ENCODE results near the gene RHOA.
A peak's percentile ranks its signal among the peaks of the same experiment; 100 is the strongest.
"Not testable (repeated sequence)": the region's sequence is repeated elsewhere in the genome, so short reads cannot be mapped to it uniquely, and the experiment has no call there.

RHOA gene

GRCh38 chr3:49358884-49359225 lies 52.9 kb downstream of the RHOA start:
- no peak for DNase-seq

GRCh38 chr3:49358217-49358883 lies 53.4 kb downstream of the RHOA start, which contains the start of gene GPX1:
Gene GPX1, minus strand, starts transcription at chr3:49358353. Its CDS starts 75 bp downstream, at chr3:49358278.
- DNase-seq, result peak; percentile 92 to 95

- peak in 1 of 2 experiments; percentile 21 for DNase-seq
Observed at GRCh38 chr3:49357443-49358216, 54.1 kb downstream of the RHOA start.

- DNase-seq, result peak in 1 of 2 experiments; percentile 24
Observed at GRCh38 chr3:49357095-49357442, 54.7 kb downstream of the RHOA start.

- DNase-seq, result no peak
Observed at GRCh38 chr3:49352890-49353421, 58.8 kb downstream of the RHOA start.

- DNase-seq, result no peak
Observed at GRCh38 chr3:49352281-49352680, 59.5 kb downstream of the RHOA start.

- no peak for DNase-seq
Observed at GRCh38 chr3:49351521-49352011, 60.2 kb downstream of the RHOA start.

GRCh38 chr3:49349348-49350114 lies 62.2 kb downstream of the RHOA start:
- DNase-seq, result no peak

GRCh38 chr3:49348361-49348760 lies 63.4 kb downstream of the RHOA start:
- not testable (repeated sequence) for DNase-seq

- no peak for DNase-seq
Observed at GRCh38 chr3:49346797-49347251, 65.0 kb downstream of the RHOA start.

GRCh38 chr3:49343163-49343562 lies 68.6 kb downstream of the RHOA start:
- no peak for DNase-seq

- no peak for DNase-seq
Observed at GRCh38 chr3:49341996-49342395, 69.8 kb downstream of the RHOA start.

- DNase-seq, result peak; percentile 79 to 89
Observed at GRCh38 chr3:49339941-49340800, 71.6 kb downstream of the RHOA start, which contains the start of gene USP4. Gene USP4, minus strand, starts transcription at chr3:49340053. Its CDS starts 29 bp downstream, at chr3:49340024.

GRCh38 chr3:49339581-49339940 lies 72.2 kb downstream of the RHOA start:
- peak in 1 of 2 experiments; percentile 23 for DNase-seq

GRCh38 chr3:49333916-49334633 lies 77.7 kb downstream of the RHOA start:
- no peak for DNase-seq

- DNase-seq, result no peak
Observed at GRCh38 chr3:49333091-49333490, 78.7 kb downstream of the RHOA start.

- DNase-seq, result no peak
Observed at GRCh38 chr3:49329186-49329585, 82.6 kb downstream of the RHOA start.

- DNase-seq, result not testable (repeated sequence)
Observed at GRCh38 chr3:49328350-49328749, 83.4 kb downstream of the RHOA start.

GRCh38 chr3:49327485-49327884 lies 84.3 kb downstream of the RHOA start:
- DNase-seq, result no peak

- DNase-seq, result no peak
Observed at GRCh38 chr3:49324768-49325167, 87.0 kb downstream of the RHOA start.

GRCh38 chr3:49316696-49317457 lies 94.9 kb downstream of the RHOA start:
- no peak for DNase-seq

Data from NCI-H2081 (cell line).